HepG2 (cell line): Measurements from ENCODE around the gene ANO1. TPM values are rescaled to one million over a fixed set of nuclear protein-coding genes. Genes with fewer than 3 reads are reported as not detected.

ENCODE experiments used
- ATAC-seq: fragments of 200-7000 bp; cut with Tn5 transposase; 3 replicates; pipeline ENCODE4 v1.9.1; 2020; ENCODE audit warnings: mild to moderate bottlenecking, moderate library complexity
- BruUV-seq: library from RNA; stranded (reverse); fragments of 400-500 nt; replicated peaks from 2 replicates; lab custom pipeline; 2021; lab: Mats Ljungman, UMichigan
- CTCF ChIA-PET: fragments of 300-600 bp; formaldehyde crosslinking; extraction: SDS; loops from one replicate; lab custom pipeline; 2021; ENCODE audit warnings: low total read pairs, inconsistent platforms, low intra/inter-chr PET ratio; lab: Yijun Ruan, JAX
- POLR2A ChIA-PET: fragments of 350-600 bp; sonication (Branson Sonifier 250); formaldehyde crosslinking; loops from one replicate; lab custom pipeline; 2020; ENCODE audit warnings: antibody characterized with exemption, inconsistent platforms; lab: Yijun Ruan, JAX
- DNase-seq: peaks from one replicate; pipeline ENCODE4 v3.0.0-alpha.2; 2015; ENCODE audit warnings: low spot score
- FAIRE-seq: peaks from 3 replicates; lab custom pipeline; 2011; peaks lifted over from hg19 to GRCh38; lab: Jason Lieb, UNC
- H2AFZ ChIP-seq: one replicate; pipeline ENCODE4 v1.6.1; 2011; ENCODE audit warnings: low read length, inconsistent platforms
- H3K27ac ChIP-seq: fragments of 300-600 bp; 3 replicates; pipeline ENCODE4 v1.8.0; 2011; ENCODE audit warnings: mixed run types, mild to moderate bottlenecking, mixed read lengths, low read length, inconsistent platforms; ENCODE audit not compliant: insufficient read depth; ENCODE audit errors: extremely low read length
- H3K27me3 ChIP-seq, 2 experiments: fragments of 200-600 bp in 1 of 2; 2 replicates in 1 of 2; 3 replicates in 1 of 2; pipeline versions ENCODE4 v1.6.0 to v1.8.0; 2011; ENCODE audit warnings: low read length in 2 of 2, mild to moderate bottlenecking in 2 of 2, moderate library complexity in 2 of 2, inconsistent platforms in 1 of 2; ENCODE audit not compliant: insufficient read depth in 2 of 2, control insufficient read depth in 1 of 2
- H3K36me3 ChIP-seq, 2 experiments: fragments of 200-600 bp in 1 of 2; replicated peaks in 1 of 2; 2 replicates in 1 of 2; 3 replicates in 1 of 2; pipeline versions ENCODE4 v1.5.1 to v1.8.0; 2011; ENCODE audit warnings: low read length in 2 of 2, inconsistent platforms in 1 of 2; ENCODE audit not compliant: insufficient read depth in 2 of 2, control insufficient read depth in 1 of 2
- H3K4me1 ChIP-seq: 2 replicates; pipeline ENCODE4 v1.5.1; 2012; ENCODE audit warnings: low read length, inconsistent platforms; ENCODE audit not compliant: insufficient read depth
- H3K4me2 ChIP-seq: 2 replicates; pipeline ENCODE4 v1.6.0; 2011; ENCODE audit warnings: low read depth, low read length, inconsistent platforms
- H3K4me3 ChIP-seq, 3 experiments: fragments of 200-600 bp in 1 of 3; sonication (generic), shearing (Covaris generic) in 1 of 3; replicated peaks in 1 of 3; 2 replicates each; pipeline ENCODE4 v1.5.1; 2011 to 2016; ENCODE audit warnings: low read length in 3 of 3, inconsistent platforms in 2 of 3, low read depth in 2 of 3, mild to moderate bottlenecking in 2 of 3, control low read depth in 1 of 3, mixed read lengths in 1 of 3; ENCODE audit not compliant: insufficient read depth in 1 of 3
- H3K79me2 ChIP-seq: one replicate; pipeline ENCODE4 v1.6.1; 2011; ENCODE audit warnings: low read length, inconsistent platforms; ENCODE audit not compliant: insufficient read depth
- H3K9ac ChIP-seq: 2 replicates; pipeline ENCODE4 v1.6.0; 2011; ENCODE audit warnings: mild to moderate bottlenecking, low read depth, low read length, inconsistent platforms; ENCODE audit not compliant: insufficient read depth
- H3K9me3 ChIP-seq: 2 replicates; pipeline ENCODE4 v1.5.1; 2012; ENCODE audit warnings: mild to moderate bottlenecking, low read length
- H4K20me1 ChIP-seq: 2 replicates; pipeline ENCODE4 v1.6.0; 2011; ENCODE audit warnings: inconsistent platforms, mild to moderate bottlenecking, low read length, moderate library complexity; ENCODE audit not compliant: insufficient read depth
- FOXK1 ChIP-seq: sonication (generic); formaldehyde crosslinking; IDR thresholded peaks from 2 replicates; pipeline ENCODE4 v1.4.0; 2020; ENCODE audit warnings: low read depth, missing genetic modification reagents, borderline replicate concordance
- MAF1 ChIP-seq: sonication (generic); formaldehyde crosslinking; IDR thresholded peaks from 2 replicates; pipeline ENCODE4 v1.5.0; 2020; ENCODE audit warnings: missing genetic modification reagents, borderline replicate concordance
- PRPF4 ChIP-seq: fragments of 200-400 bp; formaldehyde crosslinking; IDR thresholded peaks from 2 replicates; pipeline ENCODE4 v1.6.1; 2016; ENCODE audit warnings: low read length, low read depth; ENCODE audit not compliant: poor library complexity, severe bottlenecking
- SIN3A ChIP-seq: IDR thresholded peaks from 2 replicates; pipeline ENCODE4 v1.6.1; 2011; ENCODE audit warnings: low read depth, mild to moderate bottlenecking, control low read depth, low read length, borderline replicate concordance
- ZBTB40 ChIP-seq, 2 experiments: fragments of 450-650 bp in 1 of 2; sonication (generic) in 1 of 2; formaldehyde crosslinking in 1 of 2; IDR thresholded peaks; 2 replicates each; pipeline versions ENCODE4 v1.6.1 to v1.8.0; 2016 to 2022; ENCODE audit warnings: antibody characterized with exemption in 1 of 2, mild to moderate bottlenecking in 1 of 2, missing genetic modification reagents in 1 of 2
- ZNF558 ChIP-seq: sonication (generic); formaldehyde crosslinking; IDR thresholded peaks from 2 replicates; pipeline ENCODE4 v1.9.0; 2022; ENCODE audit warnings: mild to moderate bottlenecking, missing genetic modification reagents, borderline replicate concordance
- ZSCAN12 ChIP-seq: sonication (generic); formaldehyde crosslinking; IDR thresholded peaks from 2 replicates; pipeline ENCODE4 v1.9.0; 2021; ENCODE audit warnings: mild to moderate bottlenecking, missing genetic modification reagents
- WGBS: methylation state at CpG from one replicate; pipeline ENCODE4 v1.1.6; 2017; ENCODE audit warnings: low lambda C conversion rate; 5-methylcytosine and 5-hydroxymethylcytosine counted together
- in situ Hi-C: cut with HindIII; loops from 2 replicates; pipeline ENCODE4 v1.10.0; 2017; ENCODE audit warnings: low pct_unique_long_range_greater_than_20kb; ENCODE audit not compliant: extremely low pct_ligation_motif_present
- intact Hi-C: fragments of 100-400 bp; cut with micrococcal nuclease; formaldehyde crosslinking; loops from one replicate; pipeline ENCODE4 v1.10.0; 2022; ENCODE audit not compliant: unreplicated experiment
- polyA plus RNA-seq, 8 experiments: library from polyadenylated mRNA; depleted of rRNA in 3 of 8; stranded (reverse) in 7 of 8; unstranded in 1 of 8; fragments of >200 nt; fragmentation: Illumina TruSeq in 4 of 8; extraction: Trizol in 4 of 8; gene quantifications; 2 replicates each; pipeline versions ENCODE4 v1.2.1 to v1.2.3, GENCODE V29; 2011 to 2016; ENCODE audit warnings: low read depth in 4 of 8, missing spikeins in 1 of 8, mixed read lengths in 1 of 8; ENCODE audit not compliant: insufficient read depth in 1 of 8
- total RNA-seq, 5 experiments: library from RNA; depleted of rRNA; stranded (reverse); fragments of >200 nt; fragmentation: Illumina TruSeq; extraction: Trizol; gene quantifications; 2 replicates each; pipeline ENCODE4 v1.2.3, GENCODE V29; 2016; ENCODE audit warnings: low read depth in 1 of 5

Gene ANO1
- total and polyA plus RNA-seq, 2 of the 13 experiments (the other 11 are each of a cell fraction or from before 2014, with no cell fraction given), result not detected

- H3K4me2 ChIP-seq, result no peak overlapping the region
- no peak overlapping the region for H2AFZ ChIP-seq
- in situ Hi-C loops (no loop called here), intact Hi-C loops (no loop called here)
- H3K36me3 ChIP-seq, result peaks cover 8 to 19% of the 10 kb centered on the region in 2 experiments; a peak in 4 of 5 replicates
- no TSS peak for BruUV-seq
- FAIRE-seq, result no peak
- ChIA-PET CTCF (no interaction called here), POLR2A (no interaction called here)
- H3K27ac ChIP-seq, result no peak overlapping the region
- WGBS, result 87% methylated on average over 8 of the region's 8 CpGs
- TF ChIP-seq SIN3A (no peak), PRPF4 (no peak), MAF1 (CRISPR knock-in tag) (no peak), FOXK1 (CRISPR knock-in tag) (no peak), ZBTB40 (IDR thresholded peaks at IDR 0.05) (no peak), ZBTB40 (CRISPR knock-in tag; IDR thresholded peaks at IDR 0.05) (no peak), ZSCAN12 (CRISPR knock-in tag) (no peak), ZNF558 (CRISPR knock-in tag) (no peak)
- ATAC-seq, result no peak
- H4K20me1 ChIP-seq, result peaks cover 5% of the 10 kb centered on the region; the same call in 1 of the 2 replicates
- peaks cover under 1% of the 10 kb centered on the region for H3K79me2 ChIP-seq
- no peak overlapping the region for H3K9ac ChIP-seq
- DNase-seq, result no peak
- no peak overlapping the region for H3K4me3 ChIP-seq
- no peaks in the 10 kb centered on the region for H3K9me3 ChIP-seq
- H3K4me1 ChIP-seq, result peaks cover 18% of the 10 kb centered on the region
- H3K27me3 ChIP-seq, result no peaks in the 10 kb centered on the region; a peak in 1 of 5 replicates
These were observed 132.0 kb downstream of the ANO1 start for GRCh38 chr11:70210051-70210501.
